ENCODE measurements around the gene APBA1.

Gene APBA1

DNA sequence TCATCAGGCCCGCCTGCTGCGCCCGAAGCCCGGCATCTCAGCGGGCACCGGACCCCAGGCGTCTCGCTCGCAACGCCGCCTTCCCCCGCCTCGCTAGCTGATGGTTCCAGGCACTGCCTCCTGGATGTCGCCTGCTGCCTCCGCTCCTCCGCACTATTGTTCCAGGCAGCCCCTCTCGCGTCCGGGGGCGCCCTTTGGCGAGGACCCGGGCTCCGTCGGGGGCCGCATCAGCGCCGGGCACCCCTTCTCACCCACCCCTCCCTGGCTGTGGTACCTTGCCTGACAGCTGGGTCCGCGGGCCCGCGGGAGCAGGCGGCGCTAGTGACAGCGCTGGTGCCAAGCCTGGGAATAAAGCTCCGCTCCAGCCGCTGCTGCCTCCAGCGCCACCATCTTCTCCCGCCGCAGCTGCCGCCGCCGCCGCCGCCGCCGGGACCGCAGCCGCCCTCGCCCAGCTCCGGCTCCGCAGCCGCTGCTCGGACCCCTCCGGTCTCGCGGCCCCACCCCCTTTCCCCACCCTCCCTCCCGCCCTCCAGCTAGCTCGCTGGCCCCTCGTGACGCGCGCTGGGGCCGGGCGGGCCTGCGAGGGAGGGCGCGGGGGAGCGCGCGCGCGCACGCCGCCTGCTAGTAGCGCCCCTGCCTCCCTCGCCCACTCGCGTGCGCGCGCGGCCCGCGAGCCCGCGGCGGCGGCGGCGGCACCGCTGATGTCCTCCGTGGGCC is at the start of gene APBA1:
APBA1 (minus strand) TSS at position 493 of the 717 bp plus-strand sequence.
- no peak for DNase-seq (ENCODE audit: low read depth)

DNA sequence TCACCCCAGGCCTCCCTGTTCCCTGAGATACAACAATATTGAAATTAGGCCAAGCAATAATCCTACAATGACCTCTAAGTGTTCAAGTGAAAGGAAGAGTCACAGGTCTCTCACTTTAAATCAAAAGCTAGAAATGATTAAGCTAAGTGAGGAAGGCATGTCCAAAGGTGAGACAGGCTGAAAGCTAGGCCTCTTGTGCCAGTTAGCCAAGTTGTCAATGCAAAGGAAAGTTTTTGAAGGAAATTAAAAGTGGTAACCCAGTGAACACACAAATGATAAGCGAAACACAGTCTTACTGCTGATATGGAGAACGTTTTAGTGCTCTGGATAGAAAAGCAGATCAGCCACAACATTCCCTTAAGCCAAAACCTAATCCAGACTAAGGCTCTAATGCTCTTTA is 47.8 kb upstream of the APBA1 start:
- DNase-seq (ENCODE audit: low read depth) = no peak

DNA sequence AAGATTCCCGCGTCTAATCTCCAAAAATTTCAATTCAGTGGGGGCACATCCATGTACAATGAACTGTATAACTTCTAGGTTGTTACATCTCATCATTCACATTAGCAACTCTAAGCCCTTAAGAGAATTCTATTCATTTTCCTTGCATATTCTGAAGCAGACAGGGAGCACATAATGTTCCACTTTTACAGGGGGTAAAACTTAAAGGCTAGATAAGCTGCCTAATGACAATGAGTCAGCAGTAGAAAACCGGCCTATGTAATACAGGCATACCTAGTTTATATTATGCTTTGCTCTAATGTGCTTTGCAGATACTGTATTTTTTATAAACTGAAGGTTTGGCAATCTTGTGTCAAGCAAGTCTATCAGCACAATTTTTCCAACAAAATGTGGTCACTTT is 47.2 kb upstream of the APBA1 start:
- no peak for DNase-seq (ENCODE audit: low read depth)

DNA sequence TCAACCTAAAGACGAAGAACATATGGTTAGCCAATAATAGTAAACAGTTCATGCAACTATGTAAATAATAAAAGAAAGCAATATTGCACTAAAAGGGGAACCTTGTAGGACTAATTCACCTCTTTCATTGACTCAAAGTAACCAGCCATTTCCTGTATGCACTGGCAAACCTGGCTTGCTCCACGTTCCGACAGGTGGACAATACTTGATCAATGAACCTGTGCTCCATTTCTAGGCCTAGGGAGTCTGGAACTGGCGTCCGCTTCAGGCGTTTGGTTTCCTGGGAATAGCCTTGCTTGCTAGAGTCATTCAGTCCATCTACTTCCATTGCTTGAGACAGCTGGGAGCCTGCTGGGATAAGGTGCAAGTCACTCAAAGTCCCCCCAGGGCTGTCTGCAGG is 46.0 kb upstream of the APBA1 start:
- no peak for DNase-seq (ENCODE audit: low read depth)

DNA sequence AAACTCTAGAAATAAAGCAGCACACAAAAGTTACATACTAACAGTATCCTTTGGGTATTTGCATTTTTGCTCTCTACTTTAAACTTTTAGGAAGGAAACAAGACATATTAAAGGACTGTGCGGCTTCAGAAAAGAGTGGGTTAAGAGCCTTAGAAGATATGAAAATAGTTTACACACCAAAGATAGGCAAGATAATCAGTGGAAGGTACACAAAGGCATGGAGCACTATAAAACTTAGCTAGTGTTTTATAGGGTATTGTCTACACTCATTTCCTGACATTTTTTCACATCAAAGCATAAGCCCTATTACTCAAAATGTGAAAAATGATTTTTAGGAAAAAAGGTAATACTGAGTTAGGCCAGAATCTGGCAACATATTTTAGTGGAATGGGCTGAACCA is 43.7 kb upstream of the APBA1 start:
- no peak for DNase-seq (ENCODE audit: low read depth)

GRCh38 chr9:69715096-69715495 is 42.9 kb upstream of the APBA1 start:
- no peak for DNase-seq (ENCODE audit: low read depth)

GRCh38 chr9:69697475-69697874 is 25.3 kb upstream of the APBA1 start:
- no peak for DNase-seq (ENCODE audit: low read depth)

GRCh38 chr9:69696802-69697201 is 24.6 kb upstream of the APBA1 start:
- DNase-seq (ENCODE audit: low read depth) = no peak

- DNase-seq (ENCODE audit: low read depth) = no peak
These were observed 17.9 kb upstream of the APBA1 start for GRCh38 chr9:69689991-69690538.

DNA sequence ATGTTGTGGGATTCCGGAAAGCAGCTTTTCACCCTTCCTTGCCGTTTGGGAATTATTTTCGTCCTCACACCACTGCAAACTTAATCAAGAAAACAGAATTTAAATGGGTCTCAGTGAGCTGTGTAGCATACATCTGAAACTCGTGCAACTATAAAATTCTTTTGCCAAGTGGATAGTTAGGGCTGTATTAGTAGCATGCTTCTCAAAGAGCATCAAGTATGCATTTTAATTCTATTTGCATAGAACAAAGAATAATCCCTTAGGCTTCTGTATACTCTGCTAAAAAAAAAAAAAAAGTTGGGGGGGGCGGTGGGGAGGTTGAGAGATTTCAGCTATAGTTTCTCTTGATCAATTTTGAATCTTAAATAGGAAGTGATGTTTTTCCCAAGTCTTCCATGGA is 11.8 kb upstream of the APBA1 start:
- DNase-seq (ENCODE audit: low read depth) = no peak

DNA sequence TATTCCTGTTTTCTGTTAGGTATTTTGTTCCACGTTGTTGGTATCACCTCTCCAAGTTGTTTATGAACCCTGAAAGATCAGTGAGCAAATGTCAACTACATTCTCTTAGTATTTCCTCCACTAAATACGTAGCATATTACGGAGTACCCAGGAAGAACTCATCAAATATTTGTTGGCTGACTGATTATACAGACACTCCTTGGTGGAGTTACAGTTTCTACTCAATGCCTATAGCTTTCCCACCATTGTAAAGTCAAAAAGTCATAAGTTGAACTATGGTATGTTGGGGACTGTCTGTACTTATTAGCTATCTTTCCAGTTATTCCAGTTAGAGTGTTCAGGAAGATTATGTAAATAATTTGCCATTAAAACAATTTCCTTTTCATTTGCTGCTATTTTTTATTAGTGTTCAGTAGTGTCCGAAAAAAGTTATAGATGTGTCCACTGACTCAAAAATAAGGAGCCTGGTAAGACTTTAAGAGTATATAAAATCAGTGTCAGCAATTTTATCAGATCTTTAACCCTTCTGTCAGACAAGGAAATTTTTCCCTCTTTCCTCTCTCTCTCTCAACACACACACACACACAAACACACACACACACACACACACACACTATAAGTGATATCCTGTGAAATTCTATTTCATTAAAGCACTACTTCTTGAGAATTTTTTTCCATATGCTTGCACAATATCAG is 6.8 kb upstream of the APBA1 start:
- no peak for DNase-seq (ENCODE audit: low read depth)

GRCh38 chr9:69677931-69678330 is 5.8 kb upstream of the APBA1 start:
- no peak for DNase-seq (ENCODE audit: low read depth)

DNA sequence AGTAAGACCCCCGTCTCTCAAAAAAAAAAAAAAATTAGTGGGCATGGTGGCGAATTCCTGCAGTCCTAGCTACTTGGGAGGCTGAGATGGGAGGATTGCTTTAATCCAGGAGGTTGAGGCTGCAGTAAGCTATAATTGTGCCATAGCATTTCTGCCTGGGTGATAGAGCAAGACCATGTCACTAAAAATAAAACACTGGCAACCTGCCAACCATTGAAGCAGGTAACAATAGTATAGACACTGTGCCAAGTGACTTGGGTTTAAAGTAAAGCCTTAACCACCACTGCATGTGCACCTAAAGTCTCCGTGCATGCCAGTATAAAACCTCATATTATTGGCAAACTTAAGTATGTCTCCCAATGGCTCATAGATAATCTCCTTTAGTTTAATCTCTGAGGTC is 3.4 kb upstream of the APBA1 start:
- DNase-seq (ENCODE audit: low read depth) = no peak

GRCh38 chr9:69674716-69675438 is 2.7 kb upstream of the APBA1 start:
- DNase-seq (ENCODE audit: low read depth) = peak; percentile 86

DNA sequence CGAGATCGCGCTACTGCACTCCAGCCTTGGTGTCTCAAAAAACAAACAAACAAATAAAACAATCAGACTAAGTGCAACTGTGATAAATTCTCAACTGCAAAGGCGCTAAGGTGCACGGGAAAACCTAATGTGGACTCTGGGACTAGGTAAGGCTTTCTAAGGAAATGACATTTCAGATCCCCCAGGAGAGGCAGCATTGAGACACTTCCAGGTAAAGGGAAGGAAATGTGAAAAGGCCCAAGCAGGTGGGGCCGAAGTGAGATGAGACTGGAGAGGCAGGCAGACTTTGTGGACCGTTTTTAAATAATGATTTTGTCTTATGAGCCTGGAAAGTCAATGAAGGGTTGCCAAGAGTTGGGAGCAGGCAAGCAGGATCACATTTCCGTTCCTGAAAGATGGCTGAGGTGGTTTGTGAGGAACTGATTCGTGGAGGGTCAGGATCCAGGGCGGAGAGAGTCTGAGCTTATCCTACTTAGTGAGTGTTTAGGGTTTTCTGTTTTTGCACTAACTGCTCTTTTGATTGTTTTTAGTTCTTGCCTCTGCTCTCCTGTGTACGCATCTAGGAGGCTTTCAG is 2.0 kb upstream of the APBA1 start:
- DNase-seq (ENCODE audit: low read depth) = no peak

DNA sequence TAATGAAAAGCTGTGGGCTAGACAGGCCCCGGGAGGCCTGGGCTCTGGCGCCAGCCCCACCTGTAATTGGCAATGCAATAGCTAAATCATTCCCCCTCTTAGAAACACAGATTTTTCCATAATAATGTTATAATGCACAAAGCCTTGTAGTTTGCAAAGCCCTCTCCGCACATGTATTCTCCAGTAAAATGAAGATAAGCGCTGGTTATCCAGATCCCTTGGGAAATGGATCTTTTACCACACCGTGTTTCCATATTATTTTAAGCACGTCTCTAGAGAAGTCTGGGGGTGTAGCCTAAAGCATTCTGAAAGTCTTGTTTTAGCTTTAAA is 1.1 kb upstream of the APBA1 start:
- no peak for DNase-seq (ENCODE audit: low read depth)

DNA sequence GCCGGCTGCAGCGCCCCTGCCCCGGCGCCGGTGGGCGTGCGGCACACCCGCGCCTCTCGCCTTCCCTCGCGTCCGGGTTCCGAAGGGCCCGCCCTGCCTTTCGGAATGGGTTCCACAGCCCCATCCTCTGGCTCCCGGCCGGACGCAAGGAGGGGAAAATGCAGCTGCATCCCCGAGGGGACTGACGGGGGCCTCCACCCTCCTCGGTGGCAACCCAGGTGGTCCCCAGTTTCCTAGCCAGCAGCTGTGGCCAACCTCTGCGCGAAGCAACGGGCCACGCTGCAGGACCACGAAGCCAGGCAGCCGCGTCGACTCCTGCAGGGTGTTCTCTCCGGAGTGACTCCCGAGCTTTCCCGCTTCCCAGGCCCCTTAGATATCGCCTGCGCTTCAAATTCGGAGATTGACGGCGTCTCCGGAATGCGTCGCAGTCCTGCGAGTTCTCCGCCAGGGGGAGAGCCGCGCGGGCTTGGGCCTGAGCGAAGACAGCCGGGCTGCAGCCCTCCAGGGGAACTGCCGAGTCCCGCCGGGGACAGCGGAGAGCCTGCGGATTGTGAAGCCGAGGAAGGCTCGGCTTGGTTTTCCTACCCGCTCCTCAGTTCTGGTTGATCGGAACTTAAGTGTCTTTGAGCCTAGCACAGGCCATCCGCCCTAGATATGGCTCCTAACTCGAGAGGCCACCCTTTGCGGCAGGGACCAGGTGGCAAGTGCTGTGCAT is 582 bp upstream of the APBA1 start:
- peak; percentile 76 for DNase-seq (ENCODE audit: low read depth)

GRCh38 chr9:69671311-69671878 is 776 bp downstream of the APBA1 start:
- DNase-seq (ENCODE audit: low read depth) = no peak

DNA sequence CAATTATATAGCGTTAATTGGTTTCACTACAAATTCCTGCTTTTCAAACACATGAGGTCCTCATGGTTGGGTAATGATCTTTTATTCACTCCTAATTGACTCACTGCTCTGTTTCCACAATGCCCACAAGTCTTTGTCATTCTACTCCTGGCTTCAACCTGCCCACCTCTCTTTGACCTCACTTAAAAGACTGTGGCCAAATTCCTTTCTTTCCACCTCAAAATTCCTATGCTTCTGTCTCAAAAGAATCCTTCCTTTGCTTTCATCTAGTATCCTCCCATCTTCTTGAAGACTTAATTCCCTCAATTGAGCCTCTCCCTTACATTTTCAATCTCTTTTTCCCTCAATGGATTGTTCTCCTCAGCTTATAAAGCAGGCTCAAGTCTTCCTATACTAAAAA is 4.9 kb downstream of the APBA1 start:
- DNase-seq (ENCODE audit: low read depth) = no peak

- no peak for DNase-seq (ENCODE audit: low read depth)
These were observed 11.9 kb downstream of the APBA1 start for GRCh38 chr9:69660304-69660703.

GRCh38 chr9:69658987-69659675 is 13.0 kb downstream of the APBA1 start:
- DNase-seq (ENCODE audit: low read depth) = no peak

Data from HS-5 (cell line).